HG02981 (cell line): Measurements from ENCODE around the gene PLA2G12A.

Experiments used
- ATAC-seq: cut with Tn5 transposase; IDR thresholded peaks from one replicate; pipeline ENCODE4 v1.9.1; 2021; ENCODE audit warnings: mild to moderate bottlenecking, moderate library complexity; ENCODE audit not compliant: unreplicated experiment

PLA2G12A gene

DNA sequence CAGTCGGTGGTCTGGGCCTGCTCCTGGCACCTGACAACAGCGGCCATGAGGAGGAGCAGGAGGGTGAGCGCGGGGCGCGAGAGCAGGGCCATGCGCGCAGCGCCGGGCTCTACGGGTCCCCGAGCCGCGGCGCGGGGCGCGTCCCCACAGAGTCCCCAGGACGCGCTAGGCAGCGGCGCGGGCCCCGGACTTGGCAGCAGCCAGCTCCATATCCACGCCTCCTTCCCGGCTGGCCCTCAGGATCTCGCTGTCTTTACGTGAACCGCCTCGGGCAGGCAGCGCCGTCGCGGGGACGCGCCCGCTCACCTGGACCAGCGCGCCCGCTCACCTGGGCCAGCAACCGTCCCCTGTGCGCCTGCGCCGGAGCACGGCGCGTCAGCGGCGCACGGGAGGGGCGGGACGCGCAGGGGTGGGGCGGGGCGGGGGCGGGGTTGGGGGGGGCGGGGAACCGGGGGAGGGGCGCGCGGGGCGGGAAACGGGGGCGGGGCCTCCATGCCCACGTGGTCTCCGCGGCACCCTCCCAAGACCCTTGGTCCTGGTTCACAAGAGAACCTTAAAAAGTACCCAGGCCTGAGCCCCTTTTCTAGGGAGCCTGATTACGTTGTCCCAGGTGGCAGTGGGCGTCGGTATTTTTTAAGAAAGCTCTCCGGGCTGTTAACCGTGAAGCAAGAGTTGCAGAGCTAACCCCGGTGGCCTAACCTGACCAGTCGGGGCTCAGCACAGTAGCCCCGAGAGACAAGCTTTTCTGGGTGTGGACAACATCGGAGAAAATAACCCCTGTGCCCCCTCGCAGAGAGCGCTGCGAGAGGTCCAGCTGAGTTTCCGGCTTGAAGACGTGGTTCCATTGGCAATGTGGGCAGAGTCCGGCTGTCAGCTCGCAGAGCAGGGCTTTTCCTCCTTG lies at the start of gene PLA2G12A:
PLA2G12A (minus strand) TSS at position 353 of the 901 bp plus-strand sequence; CDS start at position 92, 261 bp downstream.
- peak; percentile 77 for ATAC-seq

DNA sequence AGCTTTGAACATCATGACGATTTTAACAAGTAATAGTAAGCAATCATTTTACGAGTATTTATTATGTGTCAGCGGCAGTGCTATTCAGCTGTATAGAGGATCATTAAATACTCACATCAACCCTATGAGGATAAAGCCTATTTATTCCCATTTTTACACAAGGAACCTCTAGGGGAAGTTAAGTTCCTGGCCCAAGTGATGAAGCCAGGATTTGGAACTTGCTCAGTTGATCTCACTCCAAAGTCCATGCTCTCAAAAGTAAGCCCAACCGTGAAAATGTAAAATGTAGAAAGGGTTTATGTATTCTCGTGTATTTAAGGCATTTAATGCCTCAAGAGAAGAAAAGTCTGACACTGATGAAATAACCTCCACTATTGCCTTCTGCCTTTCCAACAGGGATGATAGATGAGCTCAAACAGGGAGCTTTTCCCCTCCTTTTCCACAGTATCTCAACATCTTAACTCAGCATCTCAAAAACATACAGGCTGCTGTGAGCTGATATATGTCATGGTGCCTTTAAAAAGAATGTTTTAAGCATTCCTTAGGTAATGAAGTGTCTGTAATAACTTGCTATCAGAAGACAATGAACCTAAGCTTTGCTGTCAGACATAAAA lies 35.0 kb upstream of the PLA2G12A start:
- ATAC-seq: no peak

DNA sequence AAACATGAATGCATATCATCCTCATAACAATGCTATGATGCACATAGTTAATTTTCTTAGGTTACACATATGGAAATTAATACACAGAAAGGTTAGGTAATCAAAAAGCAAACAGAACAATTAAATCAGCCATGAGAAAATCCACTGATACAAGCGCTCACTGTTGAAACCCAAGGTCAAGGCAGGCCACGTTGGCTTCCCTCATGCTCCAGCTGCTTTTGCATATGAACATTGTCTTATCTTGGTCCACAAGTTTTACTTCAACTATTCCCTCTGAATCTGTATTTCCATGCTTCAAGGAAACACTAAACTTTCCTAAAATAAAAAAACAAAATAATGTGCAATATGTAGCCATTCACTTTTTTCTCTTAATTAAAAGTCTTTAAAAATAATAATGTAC lies 34.5 kb upstream of the PLA2G12A start:
- ATAC-seq: no peak

DNA sequence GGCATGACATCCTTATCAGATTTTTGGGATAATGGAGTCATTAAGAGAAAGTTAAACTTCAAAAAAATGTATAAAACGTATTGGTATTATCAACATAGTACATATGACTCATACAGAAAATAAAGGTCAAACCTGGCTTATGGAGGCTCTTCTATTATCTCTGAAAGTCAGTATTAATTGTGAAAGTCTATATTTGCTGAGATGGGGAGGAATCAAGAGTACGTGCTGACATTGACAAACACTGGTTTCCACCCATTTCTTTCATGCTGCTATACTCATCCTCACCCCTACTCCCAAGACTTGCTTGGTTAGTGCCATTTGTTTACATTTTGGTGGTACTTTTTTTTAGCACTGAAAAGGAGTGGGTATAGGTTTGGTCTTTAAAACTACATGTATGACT lies 30.8 kb upstream of the PLA2G12A start:
- ATAC-seq: no peak

DNA sequence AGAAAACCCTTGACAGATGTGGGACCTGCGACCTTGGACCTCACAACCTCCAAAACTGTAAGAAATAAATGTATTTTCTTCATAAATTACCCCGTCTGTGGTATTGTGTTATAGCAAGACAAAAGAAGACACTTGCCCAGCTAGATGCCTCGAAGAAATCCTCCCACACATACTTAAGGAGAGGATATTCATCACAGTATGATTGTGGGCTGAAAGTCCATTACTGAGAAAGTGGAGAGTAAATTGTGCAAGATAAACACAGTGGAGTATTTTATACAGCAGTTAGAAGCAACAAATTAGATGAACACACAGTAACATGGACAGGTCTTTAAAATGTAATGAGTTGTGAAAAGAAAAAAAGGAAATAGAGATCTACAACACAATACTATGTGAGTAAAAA lies 25.8 kb upstream of the PLA2G12A start:
- no peak for ATAC-seq

DNA sequence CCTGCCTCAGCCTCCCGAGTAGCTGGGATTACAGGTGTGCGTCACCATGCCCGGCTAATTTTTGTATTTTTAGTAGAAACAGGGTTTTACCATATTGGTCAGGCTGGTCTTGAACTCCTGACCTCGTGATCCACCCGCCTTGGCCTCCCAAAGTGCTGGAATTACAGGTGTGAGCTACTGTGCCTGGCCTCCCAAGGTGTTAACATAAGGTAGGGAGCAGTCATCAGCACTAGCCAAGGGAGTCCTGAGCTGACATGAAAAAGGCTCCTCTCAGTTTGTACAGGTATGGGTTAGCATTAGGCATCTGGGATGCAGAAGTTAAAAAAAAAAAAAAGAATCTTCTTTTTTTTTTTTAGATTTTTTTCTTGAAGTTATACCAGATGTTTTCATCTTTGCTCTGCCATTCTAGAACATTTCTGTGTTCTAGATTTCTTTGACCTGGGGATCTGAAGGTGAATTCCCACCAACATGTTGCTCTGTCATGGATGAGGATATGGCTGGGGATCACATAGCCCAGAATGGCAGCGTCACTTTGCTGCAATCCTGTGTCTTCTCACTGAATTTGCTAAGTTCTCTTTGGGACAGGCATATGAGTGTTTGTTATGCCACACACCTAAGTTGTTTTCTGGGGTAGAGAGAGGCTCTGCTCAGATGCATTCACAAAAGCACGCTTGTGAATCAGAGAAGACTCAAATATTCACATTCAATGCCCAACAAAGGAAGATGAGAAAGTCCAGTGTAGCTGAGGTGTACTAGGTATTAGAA lies 24.4 kb upstream of the PLA2G12A start:
- ATAC-seq: no peak

DNA sequence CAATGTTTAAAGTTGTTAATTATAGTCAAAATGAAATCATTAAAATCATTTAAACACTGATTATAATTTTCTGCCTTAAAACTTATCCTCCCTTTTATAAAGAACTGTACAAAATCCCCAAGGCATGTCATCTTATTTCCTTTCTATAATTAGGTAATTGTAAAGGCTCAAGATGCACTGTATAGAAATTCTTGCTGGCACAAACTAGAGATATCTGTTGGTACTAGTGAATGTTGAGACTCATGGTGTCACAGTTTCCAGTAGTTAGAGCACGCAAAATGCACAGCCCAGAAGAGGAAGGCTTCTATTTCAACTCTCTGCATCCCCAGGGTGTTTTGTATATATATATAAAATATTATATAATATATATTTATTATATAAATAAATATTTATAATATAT lies 22.7 kb upstream of the PLA2G12A start:
- ATAC-seq: no peak

DNA sequence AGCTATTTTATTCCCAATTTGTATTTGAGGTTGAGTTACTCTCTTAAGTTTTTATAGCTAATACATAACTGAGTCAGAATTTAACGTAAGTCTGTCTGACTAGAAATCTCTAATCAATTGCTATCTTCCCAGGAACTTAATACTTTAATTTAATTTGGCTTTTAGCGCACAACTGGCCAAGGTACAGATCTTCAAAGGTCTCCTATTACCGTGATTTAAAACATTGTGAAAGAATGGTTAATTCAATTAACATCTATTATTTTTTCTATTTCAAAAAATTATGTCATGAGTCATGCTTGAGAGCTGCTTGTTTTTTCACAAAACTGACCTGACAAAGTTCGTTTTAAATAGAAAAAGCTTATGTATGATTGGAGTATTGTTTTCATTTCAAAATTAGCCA lies 22.0 kb upstream of the PLA2G12A start:
- no peak for ATAC-seq

DNA sequence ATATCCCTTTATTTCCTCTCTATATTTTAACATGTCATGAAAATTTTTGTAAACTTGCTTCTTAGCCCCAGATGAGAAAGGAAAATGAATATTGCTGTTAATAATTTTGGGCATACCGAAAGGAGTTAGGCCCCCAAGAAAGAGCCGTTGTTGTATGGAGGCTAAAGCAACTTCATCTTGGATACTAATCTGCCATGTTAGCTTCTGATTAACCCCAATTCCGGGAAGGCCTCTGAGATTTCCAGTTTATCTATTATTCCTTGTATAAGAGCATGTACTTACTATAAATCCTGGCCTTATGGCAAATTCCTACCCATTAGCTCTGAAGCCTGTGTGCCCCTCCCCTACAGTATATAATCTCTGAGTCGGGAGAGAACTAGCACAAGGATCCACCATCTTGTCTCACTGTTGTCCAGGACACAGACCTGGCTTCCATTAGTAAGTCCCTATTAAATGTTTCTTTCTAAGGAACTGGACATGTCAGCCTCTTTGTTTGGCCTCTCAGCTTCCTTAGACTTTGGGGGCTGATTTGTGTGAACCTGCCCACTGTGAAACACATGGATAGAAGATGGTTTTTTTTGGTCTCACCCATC lies 20.9 kb upstream of the PLA2G12A start:
- ATAC-seq: no peak

DNA sequence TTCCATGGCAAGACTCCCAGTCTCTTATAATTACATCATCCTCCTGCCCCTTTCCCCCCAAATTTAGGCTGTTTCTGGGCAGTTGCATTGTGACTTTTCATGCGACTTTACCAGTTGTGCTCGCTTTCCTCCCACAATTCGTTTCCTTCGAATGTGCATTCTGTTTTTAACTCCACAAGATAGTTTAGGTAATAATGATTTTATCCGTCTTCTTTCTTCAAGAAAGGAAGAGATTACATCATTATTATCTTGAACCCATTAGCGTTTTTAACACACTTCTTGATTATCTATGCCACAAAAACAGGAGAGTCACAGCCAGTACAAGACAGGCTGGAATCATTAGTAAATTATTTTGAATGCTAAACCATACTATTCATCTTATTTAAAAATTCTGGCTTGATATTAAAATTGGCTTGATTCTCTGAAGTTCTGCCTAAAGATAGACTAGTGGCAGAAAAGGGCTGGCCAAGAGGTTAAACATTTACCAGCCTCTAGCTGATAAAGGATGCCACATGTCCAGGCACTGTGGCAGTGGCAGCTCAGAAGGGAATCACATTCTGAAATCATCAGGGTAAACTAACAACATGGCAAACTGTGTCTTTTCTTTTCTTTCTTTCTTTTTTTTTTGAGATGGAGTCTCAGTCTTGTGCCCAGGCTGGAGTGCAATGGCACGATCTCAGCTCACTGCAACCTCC lies 19.7 kb upstream of the PLA2G12A start:
- no peak for ATAC-seq

DNA sequence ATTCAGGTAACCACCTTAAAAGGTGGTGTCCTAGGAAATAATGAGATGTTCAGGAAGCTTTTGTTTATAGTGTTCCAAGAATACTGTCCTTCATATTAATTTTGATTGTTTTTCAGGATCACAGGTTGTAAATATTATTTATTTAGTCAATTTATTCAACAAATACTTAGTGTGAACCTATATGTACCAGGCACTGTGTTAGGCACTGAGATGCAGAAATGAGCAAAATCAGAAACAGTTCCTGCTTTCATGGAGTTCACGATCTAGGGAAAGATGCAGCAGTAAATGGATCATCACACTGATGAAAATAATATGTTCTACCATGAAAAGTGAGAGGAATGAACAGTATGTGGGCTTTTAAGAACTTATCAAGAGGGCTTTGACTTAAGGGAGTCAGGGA lies 18.2 kb upstream of the PLA2G12A start:
- ATAC-seq: no peak

DNA sequence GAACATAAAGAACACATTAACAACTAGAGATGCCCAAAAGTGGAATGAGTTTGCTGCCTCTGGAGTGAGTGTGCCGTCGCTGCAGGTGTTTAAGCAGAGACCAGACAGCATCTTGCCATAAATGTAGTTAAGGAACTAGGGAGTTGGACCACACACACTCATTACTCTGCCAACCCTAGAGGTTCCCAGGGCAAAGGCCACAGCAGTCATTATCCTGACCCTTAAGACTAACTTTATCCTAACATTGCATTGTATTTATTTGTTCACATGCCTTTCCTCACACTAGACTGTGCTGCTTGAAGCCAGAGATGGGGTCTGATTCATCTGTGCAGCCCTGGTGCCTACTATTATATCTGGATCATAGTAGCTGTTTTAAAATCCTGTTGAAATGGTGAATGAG lies 16.9 kb upstream of the PLA2G12A start:
- ATAC-seq: no peak

DNA sequence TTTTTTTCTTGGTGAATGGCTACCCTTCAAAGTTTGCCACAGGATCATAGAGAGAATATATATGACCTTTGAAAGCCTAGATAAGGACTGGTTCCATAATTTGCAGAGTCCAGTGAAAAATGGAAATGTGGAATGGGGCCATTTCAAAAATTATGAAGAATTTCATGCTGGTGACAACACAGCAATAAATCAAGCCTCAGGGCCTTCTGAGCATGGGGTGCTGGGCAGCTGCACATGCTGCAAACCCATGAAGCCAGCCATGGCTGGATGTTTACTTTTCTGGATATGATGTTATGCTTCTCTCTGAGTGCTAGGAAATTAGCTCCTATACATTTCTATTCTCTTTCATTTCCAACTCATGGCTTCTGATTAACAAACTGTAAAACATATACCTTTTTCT lies 16.0 kb upstream of the PLA2G12A start:
- no peak for ATAC-seq

DNA sequence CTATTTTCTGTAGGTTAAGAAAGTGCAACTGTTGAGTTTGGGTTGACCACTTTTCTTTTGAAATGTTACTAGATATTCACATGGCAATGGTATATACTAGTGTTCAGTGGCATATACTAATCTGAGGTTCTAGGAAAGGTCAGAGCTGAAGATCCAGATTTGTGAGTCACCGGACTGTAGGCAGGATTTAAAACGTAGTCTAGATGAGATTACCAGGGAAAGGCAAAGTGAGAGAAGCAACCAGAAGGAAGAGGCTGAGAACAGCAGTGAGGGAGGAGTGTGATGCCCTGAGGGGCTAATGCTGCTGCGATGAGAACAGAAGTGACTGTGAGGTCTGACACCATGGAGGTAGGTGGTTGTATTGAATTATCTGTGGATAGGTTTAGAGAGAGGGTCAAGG lies 9.7 kb upstream of the PLA2G12A start:
- no peak for ATAC-seq

DNA sequence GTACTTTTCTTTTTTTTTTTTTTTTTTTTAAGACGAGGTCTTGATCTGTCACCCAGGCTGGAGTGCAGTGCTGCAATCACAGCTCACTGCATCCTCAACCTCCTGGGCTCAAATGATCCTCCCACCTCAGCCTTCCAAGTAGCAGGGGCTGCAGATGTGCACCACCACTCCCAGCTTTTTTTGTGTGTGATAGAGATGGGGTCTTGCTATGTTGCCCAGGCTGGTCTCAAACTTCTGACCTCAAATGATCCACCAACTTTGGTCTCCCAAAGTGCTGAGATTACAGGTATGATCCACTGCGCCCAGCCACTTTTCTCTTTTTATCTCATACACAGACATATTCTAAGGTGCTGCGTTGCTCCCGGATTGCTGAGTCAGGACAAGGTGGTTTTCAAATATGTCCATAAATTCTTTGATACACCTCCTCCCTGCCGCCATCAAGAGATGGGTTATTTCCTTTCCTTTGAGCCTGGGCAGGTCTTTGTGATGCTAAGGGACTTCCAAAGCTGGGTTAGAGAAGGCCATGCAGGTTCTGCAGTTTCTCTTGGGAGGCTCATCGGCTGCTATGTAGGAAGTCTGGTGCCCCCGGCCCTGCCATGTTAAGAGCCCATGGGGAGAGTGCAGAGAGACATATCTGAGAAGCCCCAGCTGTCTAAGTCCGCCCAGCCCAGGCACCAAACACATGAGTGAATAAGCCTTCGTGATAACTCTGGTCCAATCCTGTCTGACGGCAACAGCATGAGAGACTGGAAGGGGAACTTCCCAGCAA lies 8.4 kb upstream of the PLA2G12A start:
- ATAC-seq: no peak

DNA sequence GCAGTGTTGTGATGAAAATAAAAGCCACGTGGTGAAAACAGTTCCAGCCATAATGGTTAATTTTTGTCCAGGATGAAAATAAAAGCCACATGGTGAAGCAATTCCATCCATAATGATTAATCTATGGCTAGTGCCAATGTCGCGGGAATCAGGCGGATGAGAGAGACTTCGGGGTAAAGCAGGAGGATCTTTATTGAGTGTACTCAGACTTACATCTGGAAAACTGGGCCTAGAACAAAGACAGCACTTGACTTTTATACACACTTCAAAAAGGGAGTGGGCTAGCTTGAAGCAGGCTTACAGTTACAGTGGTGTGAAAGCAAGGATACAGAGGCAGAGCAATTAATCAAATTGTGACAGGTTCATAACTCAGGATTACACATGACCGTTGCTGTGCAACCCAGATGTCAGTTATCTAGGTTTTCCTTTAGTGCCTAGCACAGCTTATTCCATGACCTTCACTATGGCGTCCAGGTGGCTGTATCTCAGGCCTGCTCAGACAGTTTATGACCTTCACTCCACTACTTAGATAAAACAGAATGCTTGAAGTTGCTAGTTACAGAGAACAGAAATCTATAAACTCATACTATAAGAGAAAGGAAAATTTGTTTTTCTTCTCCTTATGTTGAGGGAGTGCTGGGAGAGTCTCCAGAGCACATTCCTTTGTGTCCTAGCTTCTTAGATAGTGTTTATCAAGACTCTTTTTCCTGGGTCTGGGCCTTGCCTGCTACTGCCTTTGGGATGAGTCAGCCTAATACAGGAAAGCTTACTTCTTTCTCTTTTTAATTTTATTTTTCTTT lies 5.9 kb upstream of the PLA2G12A start:
- ATAC-seq: no peak

DNA sequence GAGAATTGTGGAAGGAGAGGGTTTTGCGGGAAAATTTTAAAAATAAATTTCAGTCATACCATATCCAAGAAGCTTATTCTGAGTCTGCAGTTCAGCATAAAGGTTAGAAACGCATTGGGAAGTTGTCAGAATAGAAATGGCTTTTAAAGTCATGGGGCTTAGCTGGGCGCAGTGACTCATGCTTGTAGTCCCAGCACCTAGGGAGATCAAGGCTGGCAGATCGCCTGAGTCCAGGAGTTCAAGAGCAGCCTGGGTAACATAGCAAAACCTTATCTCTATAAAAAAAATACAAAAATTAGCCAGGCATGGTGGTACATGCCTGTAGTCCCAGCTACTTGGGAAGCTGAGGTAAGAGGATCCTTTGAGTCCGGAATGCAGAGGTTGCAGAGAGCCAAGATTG lies 3.9 kb upstream of the PLA2G12A start:
- no peak for ATAC-seq

DNA sequence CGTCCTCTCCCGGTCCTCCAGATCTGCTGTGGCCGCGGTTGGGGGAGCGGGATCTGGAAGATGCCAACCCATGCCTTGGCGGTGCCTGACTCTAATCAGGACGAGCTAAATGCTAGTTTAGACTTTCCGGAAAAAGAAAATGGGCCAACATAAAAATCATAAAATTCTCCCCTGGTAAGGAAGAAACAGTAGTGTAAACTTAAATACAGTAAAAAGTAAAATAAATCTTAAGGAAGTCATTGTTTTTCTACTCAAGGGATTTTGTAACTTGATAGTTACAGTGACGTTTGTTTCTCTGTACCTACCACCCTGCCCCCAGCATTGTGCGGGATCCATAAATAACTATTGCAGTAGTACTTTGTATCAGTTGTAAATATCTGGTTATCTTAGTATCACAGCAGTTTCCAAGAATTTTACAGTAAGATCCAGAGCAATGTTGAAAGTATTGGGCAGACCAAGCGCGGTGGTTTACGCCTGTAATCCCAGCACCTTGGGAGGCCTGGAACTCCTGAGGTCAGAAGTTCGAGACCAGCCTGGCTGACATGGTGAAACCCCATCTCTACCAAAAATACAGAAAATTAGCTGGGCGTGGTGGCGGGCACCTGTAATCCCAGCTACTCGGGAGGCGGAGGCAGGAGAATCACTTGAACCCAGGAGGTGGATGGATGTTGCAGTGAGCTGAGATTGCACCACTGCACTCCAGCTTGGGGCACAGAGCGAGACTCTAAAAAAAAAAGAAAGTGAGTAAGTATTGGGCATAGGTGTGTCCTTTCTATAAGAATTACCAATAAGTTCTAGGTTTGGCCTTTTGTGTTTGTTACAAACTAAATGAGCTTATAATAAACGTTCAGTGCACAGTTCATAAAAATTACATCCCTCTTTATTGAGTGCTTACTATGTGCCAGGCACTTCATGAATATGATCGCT lies 1.0 kb upstream of the PLA2G12A start:
- ATAC-seq: no peak
